ENCODE measurements around the gene PRKCH. TPM values are rescaled to one million over a fixed set of nuclear protein-coding genes. Genes with fewer than 3 reads are reported as not detected.

Gene PRKCH
- total and polyA plus RNA-seq, 12 donors: 8.3 to 25.1 (median 17.7) TPM

DNA sequence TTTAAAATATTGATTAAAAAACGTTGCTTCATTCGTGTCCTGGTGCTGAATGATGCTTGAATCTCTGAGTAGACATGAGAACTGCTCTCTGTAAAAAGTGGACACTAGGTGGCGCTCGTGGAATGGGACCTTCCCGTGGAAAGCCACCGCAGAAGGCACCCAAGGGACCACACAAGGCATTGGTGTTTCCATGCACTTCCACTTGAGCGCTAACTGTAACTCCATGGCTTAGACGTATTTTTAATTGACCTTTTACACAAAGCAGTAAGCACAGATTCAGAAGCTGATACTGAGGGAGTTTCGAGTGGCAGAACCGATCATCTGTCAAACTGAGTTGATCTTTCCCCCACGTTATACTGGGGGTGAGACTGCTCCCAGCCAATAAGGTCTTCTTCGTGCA is 135.3 kb downstream of the PRKCH start:
- intact Hi-C loops (cut with DNase I): loop anchor here in 9 of 10 donors (1.0 to 10.0 kb wide), 8 partner anchors 134 to 671 kb away; partner anchors contain the start of gene PRKCH (in 2 of the 9)
- peak; percentile 58 to 91 for DNase-seq
- WGBS, 2 donors: 34 to 35% methylated on average over 12 of the region's 12 CpGs
- H3K9me3 ChIP-seq: no peaks in the 10 kb centered on the region
- TF ChIP-seq, protein P1, sequence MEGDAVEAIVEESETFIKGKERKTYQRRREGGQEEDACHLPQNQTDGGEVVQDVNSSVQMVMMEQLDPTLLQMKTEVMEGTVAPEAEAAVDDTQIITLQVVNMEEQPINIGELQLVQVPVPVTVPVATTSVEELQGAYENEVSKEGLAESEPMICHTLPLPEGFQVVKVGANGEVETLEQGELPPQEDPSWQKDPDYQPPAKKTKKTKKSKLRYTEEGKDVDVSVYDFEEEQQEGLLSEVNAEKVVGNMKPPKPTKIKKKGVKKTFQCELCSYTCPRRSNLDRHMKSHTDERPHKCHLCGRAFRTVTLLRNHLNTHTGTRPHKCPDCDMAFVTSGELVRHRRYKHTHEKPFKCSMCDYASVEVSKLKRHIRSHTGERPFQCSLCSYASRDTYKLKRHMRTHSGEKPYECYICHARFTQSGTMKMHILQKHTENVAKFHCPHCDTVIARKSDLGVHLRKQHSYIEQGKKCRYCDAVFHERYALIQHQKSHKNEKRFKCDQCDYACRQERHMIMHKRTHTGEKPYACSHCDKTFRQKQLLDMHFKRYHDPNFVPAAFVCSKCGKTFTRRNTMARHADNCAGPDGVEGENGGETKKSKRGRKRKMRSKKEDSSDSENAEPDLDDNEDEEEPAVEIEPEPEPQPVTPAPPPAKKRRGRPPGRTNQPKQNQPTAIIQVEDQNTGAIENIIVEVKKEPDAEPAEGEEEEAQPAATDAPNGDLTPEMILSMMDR (IDR thresholded peaks at IDR 0.05): peak; percentile 70 to 93 (median 90)
- H3K27me3 ChIP-seq: no peaks in the 10 kb centered on the region
- ATAC-seq: peak; percentile 61 to 82 (median 76)
- H3K4me3 ChIP-seq: no peak overlapping the region
- H3K4me1 ChIP-seq: peaks cover 0 to 53% (median 27%) of the 10 kb centered on the region in 9 donors
- no peak overlapping the region for H3K27ac ChIP-seq
- H3K36me3 ChIP-seq: peaks cover 0 to 55% (median 7%) of the 10 kb centered on the region in 9 donors

DNA sequence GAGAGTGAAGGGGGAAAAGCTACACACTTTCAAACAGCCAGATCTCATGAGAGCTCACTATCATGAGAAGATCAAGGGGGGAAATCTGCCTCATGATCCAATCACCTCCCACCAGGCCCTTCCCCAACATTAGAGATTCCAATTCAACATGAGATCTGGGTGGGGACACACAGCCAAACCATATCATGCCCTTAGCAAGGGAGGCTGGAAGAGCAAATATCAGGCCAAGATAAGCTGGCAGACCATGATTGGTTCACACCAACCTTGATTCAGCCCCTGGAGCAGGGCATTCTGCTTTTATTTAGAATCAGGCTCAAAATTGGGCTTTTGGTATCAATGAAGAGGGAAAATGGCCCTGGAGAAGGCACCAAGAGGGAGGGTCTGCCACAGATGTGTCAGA is 137.4 kb downstream of the PRKCH start:
- TF ChIP-seq, protein P1 (IDR thresholded peaks at IDR 0.05): no peak
- Histone ChIP-seq H3K27ac (no peak overlapping the region), H3K4me1 (peaks cover 0 to 60% (median 46%) of the 10 kb centered on the region in 9 donors), H3K27me3 (no peaks in the 10 kb centered on the region), H3K36me3 (peaks cover 0 to 50% (median 7%) of the 10 kb centered on the region in 9 donors), H3K4me3 (no peak overlapping the region), H3K9me3 (no peaks in the 10 kb centered on the region)
- DNase-seq (no peak), ATAC-seq (no peak)
- intact Hi-C loops (cut with DNase I): loop anchor here in 9 of 10 donors (2.0 to 10.0 kb wide), 7 partner anchors 136 to 669 kb away; partner anchors contain the start of gene PRKCH (in 2 of the 9)

DNA sequence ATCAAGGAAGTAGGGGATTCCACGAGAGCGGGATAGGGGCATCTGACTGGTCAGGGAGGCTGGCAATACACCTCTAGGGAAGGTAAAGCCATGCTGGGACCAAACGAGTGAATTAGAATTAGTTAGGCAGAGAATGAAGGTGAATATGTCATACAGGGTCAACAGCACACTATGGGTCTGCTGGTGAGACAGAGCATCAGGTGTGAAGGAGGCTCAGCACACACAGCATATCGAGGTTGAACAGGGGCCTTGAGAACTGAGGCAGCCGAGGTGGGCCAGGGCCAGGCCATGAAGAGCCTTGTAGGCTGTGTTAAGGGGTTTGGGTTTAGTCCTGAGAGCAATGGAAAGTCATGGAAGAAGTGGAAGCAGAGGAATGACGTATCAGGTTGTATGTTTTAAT is 137.8 kb downstream of the PRKCH start:
- Histone ChIP-seq H3K4me3 (no peak overlapping the region), H3K9me3 (peaks cover 0 to 3% (median 0%) of the 10 kb centered on the region in 11 donors), H3K27me3 (no peaks in the 10 kb centered on the region), H3K4me1 (peaks cover 0 to 57% (median 41%) of the 10 kb centered on the region in 9 donors), H3K36me3 (peaks cover 0 to 50% (median 4%) of the 10 kb centered on the region in 9 donors), H3K27ac (no peak overlapping the region)
- no peak for ATAC-seq
- DNase-seq: no peak
- TF ChIP-seq, protein P1 (IDR thresholded peaks at IDR 0.05): no peak
- intact Hi-C loops (cut with DNase I): loop anchor here in 9 of 10 donors (2.0 to 10.0 kb wide), 7 partner anchors 137 to 668 kb away; partner anchors contain the start of gene PRKCH (in 2 of the 9)
- 89 to 93% methylated on average over 6 of the region's 6 CpGs for WGBS, 2 donors

DNA sequence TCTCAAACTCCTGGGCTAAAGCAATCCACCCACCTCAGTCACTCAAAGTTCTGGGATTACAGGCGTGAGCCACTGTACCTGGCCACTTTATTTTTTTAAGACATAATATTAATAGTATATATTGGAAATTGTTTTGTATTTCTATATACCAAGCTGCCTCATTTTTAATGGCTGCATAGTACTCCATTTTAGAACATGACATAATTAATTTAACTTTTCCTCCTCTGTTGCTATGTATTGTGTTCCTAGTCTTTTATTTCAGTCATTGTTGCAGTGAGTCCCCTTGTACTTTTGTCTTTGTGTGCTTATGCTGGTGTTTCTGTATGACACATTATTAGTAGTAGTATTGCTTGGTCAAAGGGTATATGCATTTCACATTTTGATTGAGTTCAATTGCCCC is 138.7 kb downstream of the PRKCH start:
- intact Hi-C loops (cut with DNase I): loop anchor here in 8 of 10 donors (2.0 to 10.0 kb wide), 7 partner anchors 163 to 379 kb away; partner anchors contain the start of gene SNAPC1 (in 3 of the 8)
- H3K4me3 ChIP-seq: no peak overlapping the region
- no peaks in the 10 kb centered on the region for H3K27me3 ChIP-seq
- WGBS, 2 donors: 98% methylated on average over 1 of the region's 1 CpG
- H3K27ac ChIP-seq: no peak overlapping the region
- TF ChIP-seq, protein P1 (IDR thresholded peaks at IDR 0.05): no peak
- DNase-seq (no peak), ATAC-seq (no peak)
- H3K36me3 ChIP-seq: peaks cover 0 to 47% (median 4%) of the 10 kb centered on the region in 9 donors
- peaks cover 0 to 7% (median 0%) of the 10 kb centered on the region in 11 donors for H3K9me3 ChIP-seq
- peaks cover 0 to 49% (median 34%) of the 10 kb centered on the region in 9 donors for H3K4me1 ChIP-seq

Data from heart right ventricle (tissue), 16 donors.